OCI-LY7 (cell line): Measurements from ENCODE around the gene DUSP15. TPM values are rescaled to one million over a fixed set of nuclear protein-coding genes. Genes with fewer than 3 reads are reported as not detected.

ENCODE experiments used
- BruUV-seq: library from RNA; stranded (reverse); fragments of 400-500 nt; replicated peaks from 2 replicates; lab custom pipeline; 2021; lab: Mats Ljungman, UMichigan
- CTCF ChIA-PET: fragments of 300-600 bp; sonication (Branson Sonifier 250); formaldehyde crosslinking; loops from one replicate; lab custom pipeline; 2022; ENCODE audit warnings: antibody characterized with exemption; ENCODE audit not compliant: unreplicated experiment; lab: Charles Lee
- POLR2A ChIA-PET: fragments of 300-600 bp; sonication (Branson Sonifier 250); formaldehyde crosslinking; loops from one replicate; lab custom pipeline; 2022; ENCODE audit warnings: antibody characterized with exemption; lab: Charles Lee
- DNase-seq: peaks from one replicate; pipeline ENCODE4 v3.0.0-alpha.2; 2015; ENCODE audit warnings: low spot score
- H2AFZ ChIP-seq: fragments of 200-600 bp; sonication (generic), shearing (Covaris generic); 2 replicates; pipeline ENCODE4 v1.6.1; 2014; ENCODE audit warnings: mild to moderate bottlenecking, antibody characterized with exemption, low read length, moderate library complexity
- H3K27ac ChIP-seq: fragments of 200-600 bp; sonication (generic); 2 replicates; pipeline ENCODE4 v1.5.1; 2014; ENCODE audit warnings: mixed run types, low read depth, mild to moderate bottlenecking, moderate library complexity, low read length, inconsistent platforms; ENCODE audit not compliant: poor library complexity, severe bottlenecking
- H3K36me3 ChIP-seq: fragments of 200-600 bp; sonication (generic); 2 replicates; pipeline ENCODE4 v1.6.1; 2014; ENCODE audit warnings: mild to moderate bottlenecking, antibody characterized with exemption, low read length, moderate library complexity, mixed read lengths; ENCODE audit not compliant: insufficient read depth
- H3K4me1 ChIP-seq: fragments of 200-600 bp; sonication (generic); 2 replicates; pipeline ENCODE4 v1.5.1; 2014; ENCODE audit warnings: mild to moderate bottlenecking, low read length; ENCODE audit not compliant: insufficient read depth, poor library complexity, severe bottlenecking
- H3K4me2 ChIP-seq: fragments of 200-600 bp; sonication (generic); 2 replicates; pipeline ENCODE4 v1.6.1; 2014; ENCODE audit warnings: mild to moderate bottlenecking, low read length
- H3K4me3 ChIP-seq: fragments of 200-600 bp; sonication (generic); 2 replicates; pipeline ENCODE4 v1.5.1; 2014; ENCODE audit warnings: mild to moderate bottlenecking, low read depth, low read length; ENCODE audit not compliant: poor library complexity, severe bottlenecking
- H3K79me2 ChIP-seq: fragments of 200-600 bp; sonication (generic); 2 replicates; pipeline ENCODE4 v1.6.1; 2016; ENCODE audit warnings: low read depth, mild to moderate bottlenecking, low read length, moderate library complexity, mixed read lengths; ENCODE audit not compliant: insufficient read depth
- H3K9me2 ChIP-seq: fragments of 200-600 bp; sonication (generic); 2 replicates; pipeline ENCODE4 v1.6.1; 2016; ENCODE audit warnings: mild to moderate bottlenecking, low read length, mixed read lengths; ENCODE audit not compliant: insufficient read depth
- H3K9me3 ChIP-seq: fragments of 200-600 bp; sonication (generic); 2 replicates; pipeline ENCODE4 v1.6.1; 2014; ENCODE audit warnings: mild to moderate bottlenecking, mixed run types, low read length, mixed read lengths
- H4K20me1 ChIP-seq: fragments of 200-600 bp; sonication (generic); 2 replicates; pipeline ENCODE4 v1.6.1; 2014; ENCODE audit warnings: mild to moderate bottlenecking, antibody characterized with exemption, low read length, moderate library complexity, mixed read lengths; ENCODE audit not compliant: insufficient read depth
- EZH2phosphoT487 ChIP-seq: fragments of 200-600 bp; sonication (generic); IDR thresholded peaks from 2 replicates; pipeline ENCODE4 v1.6.1; 2018; ENCODE audit warnings: low read depth, borderline replicate concordance, mild to moderate bottlenecking, mixed run types, antibody characterized with exemption, low read length, moderate library complexity, mixed read lengths
- intact Hi-C: fragments of 100-400 bp; cut with micrococcal nuclease; formaldehyde crosslinking; loops from one replicate; pipeline ENCODE4 v1.10.0; 2022; ENCODE audit not compliant: unreplicated experiment
- total RNA-seq, 2 experiments: library from RNA; depleted of rRNA in 1 of 2; stranded (reverse); fragments of >200 nt in 1 of 2; shearing (Covaris generic) in 1 of 2; gene quantifications; 2 replicates each; pipeline ENCODE4 v1.2.3, GENCODE V29; 2014 to 2022
- TF ChIP-seq, protein P1 (sequence below): fragments of 200-600 bp; sonication (generic); conservative IDR thresholded peaks from 2 replicates; pipeline ENCODE4 v1.5.1; 2014; ENCODE audit warnings: mild to moderate bottlenecking, antibody characterized with exemption, low read length, moderate library complexity, mixed read lengths

Gene DUSP15
- total RNA-seq, 2 experiments from 2014 or later: 0.19 to 0.61 TPM

DNA sequence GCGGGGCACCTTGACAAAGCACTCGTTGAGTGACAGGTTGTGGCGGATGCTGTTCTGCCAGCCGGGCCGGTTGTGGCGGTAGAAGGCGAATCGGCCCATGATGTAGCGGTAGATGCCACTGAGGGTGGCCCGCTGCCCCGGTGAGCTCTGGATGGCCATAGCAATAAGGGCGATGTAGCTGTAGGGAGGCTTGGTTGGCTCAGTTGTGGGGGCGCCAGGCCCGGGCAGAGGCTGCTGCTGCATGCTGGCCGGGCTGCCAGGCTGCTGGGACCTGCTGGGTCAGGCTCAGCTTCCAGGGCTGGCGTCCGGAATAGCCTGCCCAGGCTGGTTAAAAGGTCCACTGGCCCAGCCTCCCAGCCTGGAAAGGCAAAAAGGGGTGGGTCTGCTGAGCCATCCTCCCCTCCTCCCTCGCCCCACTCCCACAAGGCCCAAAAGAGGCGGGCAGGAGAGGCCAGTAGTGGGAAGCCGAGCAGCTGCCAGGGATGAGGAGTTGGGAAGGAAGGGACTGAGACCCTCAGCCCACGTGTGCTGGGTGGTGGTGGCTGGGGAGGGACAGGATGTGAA, 24.9 kb downstream of the DUSP15 start, which contains the start of gene FOXS1:
Gene FOXS1, minus strand, starts transcription at position 305 of the 564 bp plus-strand sequence. Its CDS starts 62 bp downstream, at position 243.
- H3K27ac ChIP-seq: no peak within 1 kb of the TSS
- H3K9me3 ChIP-seq: no peaks in the 10 kb centered on the region
- intact Hi-C loops: no loop called here
- no peak within 1 kb of the TSS for H3K4me3 ChIP-seq
- peaks cover 13% of the 10 kb centered on the region for H3K4me1 ChIP-seq
- TF ChIP-seq EZH2phosphoT487: no peak
- TF ChIP-seq, protein P1, sequence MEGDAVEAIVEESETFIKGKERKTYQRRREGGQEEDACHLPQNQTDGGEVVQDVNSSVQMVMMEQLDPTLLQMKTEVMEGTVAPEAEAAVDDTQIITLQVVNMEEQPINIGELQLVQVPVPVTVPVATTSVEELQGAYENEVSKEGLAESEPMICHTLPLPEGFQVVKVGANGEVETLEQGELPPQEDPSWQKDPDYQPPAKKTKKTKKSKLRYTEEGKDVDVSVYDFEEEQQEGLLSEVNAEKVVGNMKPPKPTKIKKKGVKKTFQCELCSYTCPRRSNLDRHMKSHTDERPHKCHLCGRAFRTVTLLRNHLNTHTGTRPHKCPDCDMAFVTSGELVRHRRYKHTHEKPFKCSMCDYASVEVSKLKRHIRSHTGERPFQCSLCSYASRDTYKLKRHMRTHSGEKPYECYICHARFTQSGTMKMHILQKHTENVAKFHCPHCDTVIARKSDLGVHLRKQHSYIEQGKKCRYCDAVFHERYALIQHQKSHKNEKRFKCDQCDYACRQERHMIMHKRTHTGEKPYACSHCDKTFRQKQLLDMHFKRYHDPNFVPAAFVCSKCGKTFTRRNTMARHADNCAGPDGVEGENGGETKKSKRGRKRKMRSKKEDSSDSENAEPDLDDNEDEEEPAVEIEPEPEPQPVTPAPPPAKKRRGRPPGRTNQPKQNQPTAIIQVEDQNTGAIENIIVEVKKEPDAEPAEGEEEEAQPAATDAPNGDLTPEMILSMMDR: no peak
- H3K36me3 ChIP-seq: no peaks in the 10 kb centered on the region
- no peaks in the 10 kb centered on the region for H3K9me2 ChIP-seq
- no peak within 1 kb of the TSS for H3K4me2 ChIP-seq
- POLR2A ChIA-PET: no interaction called here
- no peak for DNase-seq
- no TSS peak for BruUV-seq
- CTCF ChIA-PET: no interaction called here
- no peak within 1 kb of the TSS for H2AFZ ChIP-seq
- H4K20me1 ChIP-seq: no peaks in the 10 kb centered on the region
- no peaks in the 10 kb centered on the region for H3K79me2 ChIP-seq

DNA sequence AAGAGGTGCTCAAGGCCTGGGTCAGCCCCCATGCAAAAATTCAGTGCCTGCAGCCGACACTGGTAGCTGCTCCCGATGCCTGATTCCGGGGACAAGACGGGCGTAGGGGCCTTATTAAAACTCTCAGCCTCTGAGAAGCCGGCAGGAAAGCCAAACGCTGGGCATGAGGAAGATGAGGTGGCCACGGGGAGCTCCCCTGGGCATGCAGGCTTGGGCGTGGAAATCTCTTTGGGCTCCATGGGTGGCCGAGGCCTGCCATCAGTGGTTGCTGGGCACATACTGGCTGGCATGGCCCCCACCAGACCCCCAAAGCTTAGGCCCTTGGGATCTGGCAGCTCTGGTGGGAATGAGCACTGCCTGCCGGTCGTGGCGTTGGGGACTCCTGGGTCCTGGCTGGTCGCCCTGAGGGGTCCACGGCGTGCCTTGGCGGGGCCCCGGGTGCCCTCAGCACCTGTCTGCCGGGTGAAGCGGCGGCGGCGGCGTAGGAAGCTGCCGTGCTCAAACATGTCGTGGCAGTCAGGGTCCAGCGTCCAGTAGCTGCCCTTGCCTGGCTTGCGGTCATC, 25.5 kb downstream of the DUSP15 start:
- Histone ChIP-seq H3K4me3 (no peak overlapping the region), H3K36me3 (no peaks in the 10 kb centered on the region), H3K27ac (no peak overlapping the region), H3K79me2 (no peaks in the 10 kb centered on the region), H4K20me1 (no peaks in the 10 kb centered on the region), H3K9me2 (no peaks in the 10 kb centered on the region), H3K4me1 (peaks cover 13% of the 10 kb centered on the region), H2AFZ (no peak overlapping the region), H3K4me2 (no peak overlapping the region), H3K9me3 (no peaks in the 10 kb centered on the region)
- TF ChIP-seq, protein P1: no peak
- TF ChIP-seq EZH2phosphoT487: no peak
- BruUV-seq: no TSS peak
- intact Hi-C loops: no loop called here
- CTCF ChIA-PET: no interaction called here
- POLR2A ChIA-PET: no interaction called here
- DNase-seq: no peak

DNA sequence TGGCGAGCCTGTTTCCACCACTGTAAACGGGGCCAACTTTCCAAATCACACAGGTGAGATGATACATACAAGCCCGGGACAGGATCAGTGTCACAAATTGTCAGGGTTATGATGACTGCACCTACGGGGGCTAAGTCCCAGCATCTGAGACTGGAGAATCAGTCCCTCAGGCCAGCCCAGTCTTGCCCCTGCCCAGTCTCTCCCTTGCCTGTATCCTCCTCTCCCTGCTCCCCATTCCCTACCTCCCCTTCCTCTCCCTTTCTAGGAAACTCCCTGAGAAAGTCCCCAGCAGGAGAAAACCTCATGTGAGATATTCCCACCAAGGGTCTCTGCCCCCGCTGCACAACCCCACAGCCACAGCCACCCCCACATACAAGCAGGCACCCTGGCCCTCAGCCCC, 26.4 kb downstream of the DUSP15 start:
- Histone ChIP-seq H3K79me2 (no peaks in the 10 kb centered on the region), H3K4me1 (peaks cover 13% of the 10 kb centered on the region), H4K20me1 (no peaks in the 10 kb centered on the region), H3K9me3 (no peaks in the 10 kb centered on the region), H3K4me2 (no peak overlapping the region), H3K36me3 (no peaks in the 10 kb centered on the region), H3K27ac (no peak overlapping the region), H3K9me2 (no peaks in the 10 kb centered on the region), H3K4me3 (no peak overlapping the region), H2AFZ (no peak overlapping the region)
- DNase-seq: no peak
- CTCF ChIA-PET: no interaction called here
- POLR2A ChIA-PET: no interaction called here
- TF ChIP-seq, protein P1: no peak
- TF ChIP-seq EZH2phosphoT487: no peak
- intact Hi-C loops: no loop called here
- BruUV-seq: no TSS peak
